Activated T-cell treated with anti-CD3 and anti-CD28 coated beads for 4 hours (primary cell): ENCODE data around the gene C17orf78.
"Not testable (repeated sequence)": the region's sequence is repeated elsewhere in the genome, so short reads cannot be mapped to it uniquely, and the experiment has no call there.

ENCODE experiments used
- DNase-seq: peaks from one replicate; pipeline ENCODE4 v3.0.0-alpha.2; 2020

The C17orf78 gene

GRCh38 chr17:37375706-37376105 lies at the start of gene C17orf78:
TSS of gene C17orf78 (plus strand) at chr17:37375985. CDS start at chr17:37376093, 108 bp downstream.
- no peak for DNase-seq

GRCh38 chr17:37327341-37328090 lies 48.3 kb upstream of the C17orf78 start:
- no peak for DNase-seq

- DNase-seq: no peak
Measured at GRCh38 chr17:37338847-37339246, 36.9 kb upstream of the C17orf78 start.

- DNase-seq: no peak
Measured at GRCh38 chr17:37339321-37339720, 36.5 kb upstream of the C17orf78 start.

GRCh38 chr17:37340804-37341203 lies 35.0 kb upstream of the C17orf78 start:
- DNase-seq: no peak

- DNase-seq: no peak
Measured at GRCh38 chr17:37342589-37342988, 33.2 kb upstream of the C17orf78 start.

GRCh38 chr17:37344519-37344918 lies 31.3 kb upstream of the C17orf78 start:
- no peak for DNase-seq

GRCh38 chr17:37346863-37347402 lies 28.9 kb upstream of the C17orf78 start:
- DNase-seq: not testable (repeated sequence)

GRCh38 chr17:37356796-37357569 lies 18.8 kb upstream of the C17orf78 start:
- not testable (repeated sequence) for DNase-seq

- peak; percentile 13 for DNase-seq
Measured at GRCh38 chr17:37358098-37358829, 17.5 kb upstream of the C17orf78 start.

- peak; percentile 71 for DNase-seq
Measured at GRCh38 chr17:37358830-37359681, 16.7 kb upstream of the C17orf78 start.

- DNase-seq: peak; percentile 1
Measured at GRCh38 chr17:37359682-37360188, 16.1 kb upstream of the C17orf78 start.

- no peak for DNase-seq
Measured at GRCh38 chr17:37360632-37361031, 15.2 kb upstream of the C17orf78 start.

- no peak for DNase-seq
Measured at GRCh38 chr17:37361543-37361942, 14.2 kb upstream of the C17orf78 start.

- no peak for DNase-seq
Measured at GRCh38 chr17:37365589-37365988, 10.2 kb upstream of the C17orf78 start.

- no peak for DNase-seq
Measured at GRCh38 chr17:37368577-37368976, 7.2 kb upstream of the C17orf78 start.

GRCh38 chr17:37373530-37374159 lies 2.1 kb upstream of the C17orf78 start:
- DNase-seq: peak; percentile 43

GRCh38 chr17:37382056-37382455 lies 6.3 kb downstream of the C17orf78 start:
- DNase-seq: no peak

- DNase-seq: no peak
Measured at GRCh38 chr17:37384560-37385149, 8.9 kb downstream of the C17orf78 start.

- DNase-seq: no peak
Measured at GRCh38 chr17:37385474-37385990, 9.7 kb downstream of the C17orf78 start.

- no peak for DNase-seq
Measured at GRCh38 chr17:37386462-37386861, 10.7 kb downstream of the C17orf78 start.
